ENCODE measurements around the gene PTPN12.

DNA sequence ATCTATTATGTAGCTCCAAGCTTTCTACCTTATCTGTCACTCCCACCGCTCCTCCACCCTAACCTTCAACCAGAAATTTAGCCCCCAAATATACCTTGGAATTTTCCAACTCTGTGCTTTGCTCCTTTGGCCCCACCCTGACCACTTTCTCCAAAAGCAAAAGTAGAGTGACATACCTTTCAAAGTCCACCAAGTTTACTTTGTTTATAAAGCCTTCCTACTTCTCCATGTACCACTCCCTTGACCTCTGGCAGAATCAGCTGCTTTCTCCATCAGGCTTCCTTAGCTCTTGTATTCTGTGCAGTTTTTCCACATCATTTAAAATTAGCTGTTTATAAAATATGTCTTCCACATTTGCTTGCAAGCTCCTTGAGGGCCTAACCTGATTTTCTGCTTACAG, 118.3 kb downstream of the PTPN12 start:
- TF ChIP-seq CTCF (IDR thresholded peaks at IDR 0.05; ENCODE audit: insufficient read depth, low read length) (no peak), REST (IDR thresholded peaks at IDR 0.05; ENCODE audit: insufficient replicate concordance, low read depth) (no peak), GABPA (IDR thresholded peaks at IDR 0.05; ENCODE audit: low read depth) (no peak)
